Natural killer cell (primary cell): Measurements from ENCODE around the gene ASXL3. TPM values are rescaled to one million over a fixed set of nuclear protein-coding genes. Genes with fewer than 3 reads are reported as not detected.

Experiments
- ATAC-seq, 3 donors: fragments of 150-1000 bp in 2 of 3; fragments of 200-7000 bp in 1 of 3; cut with Tn5 transposase; 1 replicate in 1 of 3; 2 replicates in 2 of 3; pipeline ENCODE4 v1.10.0; 2021; ENCODE audit warnings: mild to moderate bottlenecking in 2 of 3, moderate library complexity in 2 of 3
- DNase-seq, 2 donors: peaks; one replicate each; pipeline versions ENCODE4 v3.0.0 to v3.0.0-alpha.2; 2013 to 2021; ENCODE audit warnings: mixed read lengths in 1 of 2
- H3K27ac ChIP-seq: one replicate; pipeline ENCODE4 v1.5.1; 2013; ENCODE audit warnings: mild to moderate bottlenecking, low read length
- H3K27me3 ChIP-seq: one replicate; pipeline ENCODE4 v1.6.1; 2013; ENCODE audit warnings: low read length; ENCODE audit not compliant: control insufficient read depth, insufficient read depth
- H3K36me3 ChIP-seq: one replicate; pipeline ENCODE4 v1.6.1; 2013; ENCODE audit warnings: low read length; ENCODE audit not compliant: control insufficient read depth, insufficient read depth
- H3K4me1 ChIP-seq: one replicate; pipeline ENCODE4 v1.6.1; 2013; ENCODE audit warnings: low read length; ENCODE audit not compliant: control insufficient read depth, insufficient read depth
- H3K4me3 ChIP-seq: one replicate; pipeline ENCODE4 v1.5.1; 2013; ENCODE audit warnings: low read length
- H3K9me3 ChIP-seq: one replicate; pipeline ENCODE4 v1.6.1; 2013; ENCODE audit warnings: low read length; ENCODE audit not compliant: control insufficient read depth, insufficient read depth
- H3K27ac Mint-ChIP-seq, 2 donors: one replicate each; pipeline ENCODE4 v1.8.0; 2022; ENCODE audit warnings: mild to moderate bottlenecking in 2 of 2, mixed read lengths in 2 of 2, moderate library complexity in 1 of 2
- H3K27me3 Mint-ChIP-seq, 2 donors: one replicate each; pipeline ENCODE4 v1.8.0; 2022; ENCODE audit warnings: low read depth in 2 of 2, mixed read lengths in 2 of 2
- H3K36me3 Mint-ChIP-seq: one replicate; pipeline ENCODE4 v1.8.0; 2022; ENCODE audit warnings: mixed read lengths
- H3K4me1 Mint-ChIP-seq, 2 donors: one replicate each; pipeline ENCODE4 v1.8.0; 2022; ENCODE audit warnings: mixed read lengths in 2 of 2
- H3K4me3 Mint-ChIP-seq: one replicate; pipeline ENCODE4 v1.8.0; 2022; ENCODE audit warnings: mild to moderate bottlenecking, moderate library complexity, mixed read lengths
- H3K9me3 Mint-ChIP-seq, 2 donors: one replicate each; pipeline ENCODE4 v1.8.0; 2022; ENCODE audit warnings: mixed read lengths in 2 of 2
- WGBS: methylation state at CpG from one replicate; pipeline ENCODE4 v1.1.7; 2013; ENCODE audit warnings: missing lambda C conversion rate; ENCODE audit not compliant: insufficient coverage; 5-methylcytosine and 5-hydroxymethylcytosine counted together
- intact Hi-C: fragments of 100-400 bp; cut with micrococcal nuclease; formaldehyde crosslinking; loops from one replicate; pipeline ENCODE4 v1.14.2; 2022
- total RNA-seq, 4 donors: library from RNA; stranded (reverse); fragments of 120-200 nt in 1 of 4; gene quantifications; one replicate each; pipeline versions ENCODE4 v1.2.3 to v1.2.4, GENCODE V29; 2013 to 2022
- TF ChIP-seq, protein P1 (sequence below): fragments of 200-600 bp; IDR thresholded peaks from one replicate; pipeline ENCODE4 v1.8.0; 2022; ENCODE audit warnings: antibody characterized with exemption

ASXL3 gene
- total RNA-seq, 3 donors from 2014 or later (not counting 1 experiment from before 2014, with no cell fraction given), result not detected

GRCh38 chr18:33584548-33585430, 6.8 kb downstream of the ASXL3 start:
- Mint-ChIP-seq H3K27me3 (no peaks in the 10 kb centered on the region), H3K4me1 (no peaks in the 10 kb centered on the region), H3K27ac (no peak overlapping the region), H3K36me3 (peaks cover 5% of the 10 kb centered on the region), H3K9me3 (peaks cover 6 to 19% of the 10 kb centered on the region in 2 donors), H3K4me3 (no peak overlapping the region)
- Histone ChIP-seq H3K36me3 (no peaks in the 10 kb centered on the region), H3K4me1 (no peaks in the 10 kb centered on the region), H3K4me3 (no peak overlapping the region), H3K27me3 (no peaks in the 10 kb centered on the region), H3K9me3 (no peaks in the 10 kb centered on the region), H3K27ac (no peak overlapping the region)
- 84% methylated on average over 3 of the region's 3 CpGs for WGBS
- TF ChIP-seq, protein P1, sequence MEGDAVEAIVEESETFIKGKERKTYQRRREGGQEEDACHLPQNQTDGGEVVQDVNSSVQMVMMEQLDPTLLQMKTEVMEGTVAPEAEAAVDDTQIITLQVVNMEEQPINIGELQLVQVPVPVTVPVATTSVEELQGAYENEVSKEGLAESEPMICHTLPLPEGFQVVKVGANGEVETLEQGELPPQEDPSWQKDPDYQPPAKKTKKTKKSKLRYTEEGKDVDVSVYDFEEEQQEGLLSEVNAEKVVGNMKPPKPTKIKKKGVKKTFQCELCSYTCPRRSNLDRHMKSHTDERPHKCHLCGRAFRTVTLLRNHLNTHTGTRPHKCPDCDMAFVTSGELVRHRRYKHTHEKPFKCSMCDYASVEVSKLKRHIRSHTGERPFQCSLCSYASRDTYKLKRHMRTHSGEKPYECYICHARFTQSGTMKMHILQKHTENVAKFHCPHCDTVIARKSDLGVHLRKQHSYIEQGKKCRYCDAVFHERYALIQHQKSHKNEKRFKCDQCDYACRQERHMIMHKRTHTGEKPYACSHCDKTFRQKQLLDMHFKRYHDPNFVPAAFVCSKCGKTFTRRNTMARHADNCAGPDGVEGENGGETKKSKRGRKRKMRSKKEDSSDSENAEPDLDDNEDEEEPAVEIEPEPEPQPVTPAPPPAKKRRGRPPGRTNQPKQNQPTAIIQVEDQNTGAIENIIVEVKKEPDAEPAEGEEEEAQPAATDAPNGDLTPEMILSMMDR, result no peak
- no peak for ATAC-seq
- intact Hi-C loops, result no loop called here
- DNase-seq, result no peak

- WGBS, result 92% methylated on average over 2 of the region's 3 CpGs
- no peak overlapping the region for H3K27ac ChIP-seq
- no peaks in the 10 kb centered on the region for H3K27me3 ChIP-seq
- Mint-ChIP-seq H3K36me3 (peaks cover 5% of the 10 kb centered on the region), H3K9me3 (peaks cover 6 to 22% of the 10 kb centered on the region in 2 donors), H3K27me3 (no peaks in the 10 kb centered on the region), H3K27ac (no peak overlapping the region), H3K4me1 (no peaks in the 10 kb centered on the region), H3K4me3 (no peak overlapping the region)
- no peak overlapping the region for H3K4me3 ChIP-seq
- no peak for ATAC-seq
- no peaks in the 10 kb centered on the region for H3K9me3 ChIP-seq
- intact Hi-C loops, result no loop called here
- TF ChIP-seq, protein P1, result no peak
- H3K36me3 ChIP-seq, result no peaks in the 10 kb centered on the region
- no peaks in the 10 kb centered on the region for H3K4me1 ChIP-seq
- DNase-seq, result no peak
Measured at GRCh38 chr18:33585431-33585775, 7.4 kb downstream of the ASXL3 start.

GRCh38 chr18:33588361-33588760, 10.3 kb downstream of the ASXL3 start:
- Mint-ChIP-seq H3K4me1 (no peaks in the 10 kb centered on the region), H3K9me3 (peaks cover 8 to 24% of the 10 kb centered on the region in 2 donors), H3K27ac (no peak overlapping the region), H3K36me3 (peaks cover 5% of the 10 kb centered on the region), H3K4me3 (no peak overlapping the region), H3K27me3 (no peaks in the 10 kb centered on the region)
- H3K4me3 ChIP-seq, result no peak overlapping the region
- no peak overlapping the region for H3K27ac ChIP-seq
- DNase-seq, result no peak
- TF ChIP-seq, protein P1, result no peak
- no peaks in the 10 kb centered on the region for H3K9me3 ChIP-seq
- no peak for ATAC-seq
- no peaks in the 10 kb centered on the region for H3K36me3 ChIP-seq
- H3K27me3 ChIP-seq, result no peaks in the 10 kb centered on the region
- H3K4me1 ChIP-seq, result no peaks in the 10 kb centered on the region
- intact Hi-C loops, result no loop called here
- WGBS, result 85% methylated on average over 2 of the region's 2 CpGs
